Hematopoietic multipotent progenitor cell treated with erythropoietin and hydrocortisone succinate and interleukin-3 and kit ligand, for 8 days (in vitro differentiated cells): ENCODE results near the gene FASTK.
A peak's percentile ranks its signal among the peaks of the same experiment; 100 is the strongest.

Experiments
- DNase-seq: peaks from one replicate; pipeline ENCODE4 v3.0.0-alpha.2; 2015

Gene FASTK

GRCh38 chr7:151062111-151062398 is 18.6 kb downstream of the FASTK start:
- no peak for DNase-seq

GRCh38 chr7:151061213-151062110 is 19.1 kb downstream of the FASTK start:
- no peak for DNase-seq

GRCh38 chr7:151060416-151061212 is 20.0 kb downstream of the FASTK start:
- peak; percentile 72 for DNase-seq

GRCh38 chr7:151060113-151060415 is 20.5 kb downstream of the FASTK start:
- DNase-seq: no peak

- peak; percentile 71 for DNase-seq
Observed at GRCh38 chr7:151059367-151060112, 21.1 kb downstream of the FASTK start, which contains the start of gene SLC4A2. SLC4A2 (plus strand) TSS chr7:151059589; CDS start chr7:151061988, 2,399 bp downstream.

- DNase-seq: peak; percentile 62
Observed at GRCh38 chr7:151058781-151059366, 21.7 kb downstream of the FASTK start.

- DNase-seq: peak; percentile 99
Observed at GRCh38 chr7:151057989-151058780, 22.4 kb downstream of the FASTK start.

- no peak for DNase-seq
Observed at GRCh38 chr7:151057506-151057988, 23.1 kb downstream of the FASTK start, which contains the start of gene CDK5. CDK5 (minus strand) TSS chr7:151057897; CDS start chr7:151057848, 49 bp downstream.

- no peak for DNase-seq
Observed at GRCh38 chr7:151056666-151057505, 23.7 kb downstream of the FASTK start.

GRCh38 chr7:151056283-151056665 is 24.3 kb downstream of the FASTK start:
- no peak for DNase-seq

- DNase-seq: no peak
Observed at GRCh38 chr7:151053751-151054150, 26.9 kb downstream of the FASTK start.

GRCh38 chr7:151053096-151053495 is 27.5 kb downstream of the FASTK start:
- no peak for DNase-seq

GRCh38 chr7:151051108-151051507 is 29.5 kb downstream of the FASTK start:
- peak; percentile 59 for DNase-seq

GRCh38 chr7:151048911-151049463 is 31.6 kb downstream of the FASTK start:
- DNase-seq: no peak

- DNase-seq: no peak
Observed at GRCh38 chr7:151047976-151048815, 32.4 kb downstream of the FASTK start, which contains the start of gene ASIC3. ASIC3 (plus strand) TSS chr7:151048531; CDS start chr7:151048886, 355 bp downstream.

GRCh38 chr7:151046603-151047573 is 33.7 kb downstream of the FASTK start:
- DNase-seq: peak; percentile 69

GRCh38 chr7:151045967-151046366 is 34.6 kb downstream of the FASTK start:
- DNase-seq: no peak

- no peak for DNase-seq
Observed at GRCh38 chr7:151045262-151045661, 35.3 kb downstream of the FASTK start.
